Measurements from ENCODE around the gene SLC35E3. TPM values are rescaled to one million over a fixed set of nuclear protein-coding genes. Genes with fewer than 3 reads are reported as not detected.

The SLC35E3 gene
- total and polyA plus RNA-seq, 4 donors, result 1.1 to 14.3 (median 7.7) TPM

DNA sequence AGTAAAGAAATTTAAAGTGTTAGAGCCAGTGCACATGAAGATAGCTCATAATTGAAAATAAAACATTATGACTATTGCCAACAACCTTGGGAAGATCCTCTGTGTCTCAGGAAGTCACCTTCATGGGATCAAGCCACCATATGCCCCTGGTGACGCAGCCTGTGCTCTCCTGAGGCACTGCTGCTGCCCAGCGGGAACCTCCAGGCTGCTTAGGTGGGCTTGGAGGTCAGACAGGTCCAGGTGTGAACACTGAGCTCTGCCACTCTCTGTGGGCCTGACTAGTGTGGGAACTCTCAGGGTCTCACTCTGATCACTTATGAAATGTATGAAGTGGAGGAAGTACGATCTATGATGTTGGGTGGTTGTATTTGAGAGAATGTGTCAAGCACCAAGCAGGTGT is 16.7 kb downstream of the SLC35E3 start:
- H3K27ac ChIP-seq (ENCODE audit: low read depth in 1 of 2, low read length in 2 of 2), result no peak overlapping the region
- DNase-seq, result no peak
- WGBS, 2 donors, result 96 to 97% methylated on average over 3 of the region's 3 CpGs
- H3K4me3 ChIP-seq (ENCODE audit: low read length in 2 of 2), result no peak overlapping the region
- ATAC-seq (ENCODE audit: low FRiP score), result no peak
- H3K9me3 ChIP-seq (ENCODE audit: control insufficient read depth, low read length), result no peaks in the 10 kb centered on the region
- no peaks in the 10 kb centered on the region for H3K27me3 ChIP-seq (ENCODE audit: control insufficient read depth in 1 of 2, insufficient read depth in 2 of 2, low read length in 1 of 2)
- intact Hi-C loops (cut with DNase I), result no loop called here
- H3K4me1 ChIP-seq (ENCODE audit: control insufficient read depth in 1 of 2, insufficient read depth in 2 of 2, low read length in 2 of 2), result no peaks in the 10 kb centered on the region
- peaks cover 0 to 6% of the 10 kb centered on the region in 2 donors for H3K36me3 ChIP-seq (ENCODE audit: control insufficient read depth in 1 of 2, insufficient read depth in 2 of 2, low read length in 1 of 2)

- no peak for DNase-seq
- Histone ChIP-seq H3K27me3 (ENCODE audit: control insufficient read depth in 1 of 2, insufficient read depth in 2 of 2, low read length in 1 of 2) (no peaks in the 10 kb centered on the region), H3K4me1 (ENCODE audit: control insufficient read depth in 1 of 2, insufficient read depth in 2 of 2, low read length in 2 of 2) (no peaks in the 10 kb centered on the region), H3K27ac (ENCODE audit: low read depth in 1 of 2, low read length in 2 of 2) (no peak overlapping the region), H3K4me3 (ENCODE audit: low read length in 2 of 2) (no peak overlapping the region), H3K36me3 (ENCODE audit: control insufficient read depth in 1 of 2, insufficient read depth in 2 of 2, low read length in 1 of 2) (peaks cover 0 to 6% of the 10 kb centered on the region in 2 donors), H3K9me3 (ENCODE audit: control insufficient read depth, low read length) (no peaks in the 10 kb centered on the region)
- no peak for ATAC-seq (ENCODE audit: low FRiP score)
- 97 to 99% methylated on average over 1 of the region's 1 CpG for WGBS, 2 donors
- intact Hi-C loops (cut with DNase I), result no loop called here
Measured at GRCh38 chr12:68765696-68766095, 19.7 kb downstream of the SLC35E3 start.

DNA sequence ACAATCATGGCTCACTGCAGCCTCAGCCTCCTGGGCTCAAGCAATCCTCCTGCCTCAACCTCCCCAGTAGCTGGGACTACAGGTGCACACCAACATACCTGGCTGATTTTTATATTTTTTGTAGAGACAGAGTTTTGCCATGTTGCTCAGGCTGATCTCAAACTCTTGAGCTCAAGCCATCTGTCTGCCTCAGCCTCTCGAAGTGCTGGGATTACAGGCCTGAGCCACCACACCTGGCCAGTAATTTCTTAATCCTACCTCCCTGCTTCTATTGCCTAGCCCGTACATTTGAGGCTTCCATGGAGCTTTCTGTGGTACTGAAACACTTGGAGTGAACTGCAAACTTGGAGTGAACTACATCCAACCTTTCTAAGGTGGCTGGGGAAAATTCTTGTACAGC is 20.7 kb downstream of the SLC35E3 start:
- 79 to 90% methylated on average over 2 of the region's 2 CpGs for WGBS, 2 donors
- H3K4me1 ChIP-seq (ENCODE audit: control insufficient read depth in 1 of 2, insufficient read depth in 2 of 2, low read length in 2 of 2), result no peaks in the 10 kb centered on the region
- H3K9me3 ChIP-seq (ENCODE audit: control insufficient read depth, low read length), result no peaks in the 10 kb centered on the region
- ATAC-seq (ENCODE audit: low FRiP score), result no peak
- H3K27me3 ChIP-seq (ENCODE audit: control insufficient read depth in 1 of 2, insufficient read depth in 2 of 2, low read length in 1 of 2), result no peaks in the 10 kb centered on the region
- no peak for DNase-seq
- peaks cover 0 to 2% of the 10 kb centered on the region in 2 donors for H3K36me3 ChIP-seq (ENCODE audit: control insufficient read depth in 1 of 2, insufficient read depth in 2 of 2, low read length in 1 of 2)
- intact Hi-C loops (cut with DNase I), result no loop called here
- no peak overlapping the region for H3K27ac ChIP-seq (ENCODE audit: low read depth in 1 of 2, low read length in 2 of 2)
- no peak overlapping the region for H3K4me3 ChIP-seq (ENCODE audit: low read length in 2 of 2)

DNA sequence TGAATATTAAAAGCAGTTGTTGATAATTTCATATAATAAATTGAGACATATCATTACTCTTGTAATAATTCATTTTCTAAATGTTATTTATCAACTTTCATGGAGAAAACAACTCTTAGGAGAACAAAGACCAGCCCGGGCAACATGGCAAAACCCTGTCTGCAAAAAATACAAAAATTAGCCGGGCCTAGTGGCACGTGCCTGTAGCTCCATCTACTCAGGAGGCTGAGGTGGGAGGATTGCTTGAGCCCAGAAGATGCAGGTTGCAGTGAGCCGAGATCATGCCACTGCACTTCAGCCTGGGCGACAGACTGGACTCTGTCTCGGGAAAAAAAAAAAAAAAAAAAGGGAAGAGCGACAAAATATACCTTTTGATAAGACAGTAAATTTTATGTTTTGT is 21.2 kb downstream of the SLC35E3 start:
- 93 to 94% methylated on average over 7 of the region's 7 CpGs for WGBS, 2 donors
- Histone ChIP-seq H3K36me3 (ENCODE audit: control insufficient read depth in 1 of 2, insufficient read depth in 2 of 2, low read length in 1 of 2) (peaks cover 0 to 2% of the 10 kb centered on the region in 2 donors), H3K27ac (ENCODE audit: low read depth in 1 of 2, low read length in 2 of 2) (no peak overlapping the region)

DNA sequence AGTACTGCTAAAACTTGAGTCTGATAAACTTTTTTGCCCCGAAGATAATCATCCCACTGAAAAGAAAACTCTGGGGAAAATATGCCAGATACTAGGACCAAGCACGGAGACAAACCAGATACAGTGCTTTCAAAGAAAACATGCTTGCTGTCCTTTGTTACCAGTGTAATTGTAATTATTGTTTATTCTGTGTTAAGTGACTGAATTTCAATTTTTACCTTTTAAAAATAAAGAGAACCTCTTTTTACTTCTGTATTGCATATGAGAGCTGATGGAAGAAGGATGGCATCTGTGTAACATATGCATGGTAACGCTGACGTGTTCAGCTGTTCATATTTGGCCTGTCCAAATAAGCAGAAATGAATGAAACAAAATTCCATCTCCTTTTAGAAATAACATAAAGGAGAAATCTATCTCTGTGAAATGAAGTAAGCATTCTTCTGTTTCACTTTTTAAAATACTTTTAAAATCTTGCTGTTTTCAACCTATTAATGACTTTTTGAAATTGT is 22.5 kb downstream of the SLC35E3 start:
- no peak overlapping the region for H3K27ac ChIP-seq (ENCODE audit: low read depth in 1 of 2, low read length in 2 of 2)
- WGBS, 2 donors, result 64 to 77% methylated on average over 4 of the region's 4 CpGs
- DNase-seq, result no peak
- no peak for ATAC-seq (ENCODE audit: low FRiP score)
- no peak overlapping the region for H3K4me3 ChIP-seq (ENCODE audit: low read length in 2 of 2)
- H3K27me3 ChIP-seq (ENCODE audit: control insufficient read depth in 1 of 2, insufficient read depth in 2 of 2, low read length in 1 of 2), result no peaks in the 10 kb centered on the region
- no peaks in the 10 kb centered on the region for H3K9me3 ChIP-seq (ENCODE audit: control insufficient read depth, low read length)
- intact Hi-C loops (cut with DNase I), result no loop called here
- peaks cover 0 to 2% of the 10 kb centered on the region in 2 donors for H3K36me3 ChIP-seq (ENCODE audit: control insufficient read depth in 1 of 2, insufficient read depth in 2 of 2, low read length in 1 of 2)
- H3K4me1 ChIP-seq (ENCODE audit: control insufficient read depth in 1 of 2, insufficient read depth in 2 of 2, low read length in 2 of 2), result no peaks in the 10 kb centered on the region

More for the DNA sequence above, 21.2 kb downstream of the SLC35E3 start:
- DNase-seq (no peak), ATAC-seq (ENCODE audit: low FRiP score) (no peak)
- Histone ChIP-seq H3K9me3 (ENCODE audit: control insufficient read depth, low read length) (no peaks in the 10 kb centered on the region), H3K4me1 (ENCODE audit: control insufficient read depth in 1 of 2, insufficient read depth in 2 of 2, low read length in 2 of 2) (no peaks in the 10 kb centered on the region), H3K4me3 (ENCODE audit: low read length in 2 of 2) (no peak overlapping the region), H3K27me3 (ENCODE audit: control insufficient read depth in 1 of 2, insufficient read depth in 2 of 2, low read length in 1 of 2) (no peaks in the 10 kb centered on the region)
- intact Hi-C loops (cut with DNase I), result no loop called here

DNA sequence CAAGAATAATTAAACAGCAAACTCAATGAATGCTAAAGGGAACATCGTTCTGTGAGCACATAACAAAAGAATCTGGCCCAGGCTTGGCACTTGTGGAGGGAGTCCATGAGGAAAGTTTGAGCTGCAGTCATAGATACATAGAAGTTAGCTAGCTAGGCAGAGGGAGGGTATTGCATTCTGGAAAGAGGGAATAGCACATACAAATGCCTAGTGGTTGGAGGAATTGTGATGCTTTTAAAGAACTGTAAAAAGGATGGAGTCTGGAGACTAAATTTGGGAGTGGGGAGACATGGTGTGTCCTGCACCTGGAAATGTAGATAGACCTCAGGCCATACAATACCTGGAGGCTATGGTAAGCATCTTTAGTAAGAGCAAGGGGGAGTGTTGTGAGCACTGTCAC is 24.0 kb downstream of the SLC35E3 start:
- H3K4me1 ChIP-seq (ENCODE audit: control insufficient read depth in 1 of 2, insufficient read depth in 2 of 2, low read length in 2 of 2), result no peaks in the 10 kb centered on the region
- H3K36me3 ChIP-seq (ENCODE audit: control insufficient read depth in 1 of 2, insufficient read depth in 2 of 2, low read length in 1 of 2), result no peaks in the 10 kb centered on the region
- no peak for DNase-seq
- H3K27ac ChIP-seq (ENCODE audit: low read depth in 1 of 2, low read length in 2 of 2), result no peak overlapping the region
- no peak for ATAC-seq (ENCODE audit: low FRiP score)
- H3K9me3 ChIP-seq (ENCODE audit: control insufficient read depth, low read length), result no peaks in the 10 kb centered on the region
- WGBS, 2 donors, result 92 to 97% methylated on average over 1 of the region's 1 CpG
- no peaks in the 10 kb centered on the region for H3K27me3 ChIP-seq (ENCODE audit: control insufficient read depth in 1 of 2, insufficient read depth in 2 of 2, low read length in 1 of 2)
- intact Hi-C loops (cut with DNase I), result no loop called here
- no peak overlapping the region for H3K4me3 ChIP-seq (ENCODE audit: low read length in 2 of 2)

DNA sequence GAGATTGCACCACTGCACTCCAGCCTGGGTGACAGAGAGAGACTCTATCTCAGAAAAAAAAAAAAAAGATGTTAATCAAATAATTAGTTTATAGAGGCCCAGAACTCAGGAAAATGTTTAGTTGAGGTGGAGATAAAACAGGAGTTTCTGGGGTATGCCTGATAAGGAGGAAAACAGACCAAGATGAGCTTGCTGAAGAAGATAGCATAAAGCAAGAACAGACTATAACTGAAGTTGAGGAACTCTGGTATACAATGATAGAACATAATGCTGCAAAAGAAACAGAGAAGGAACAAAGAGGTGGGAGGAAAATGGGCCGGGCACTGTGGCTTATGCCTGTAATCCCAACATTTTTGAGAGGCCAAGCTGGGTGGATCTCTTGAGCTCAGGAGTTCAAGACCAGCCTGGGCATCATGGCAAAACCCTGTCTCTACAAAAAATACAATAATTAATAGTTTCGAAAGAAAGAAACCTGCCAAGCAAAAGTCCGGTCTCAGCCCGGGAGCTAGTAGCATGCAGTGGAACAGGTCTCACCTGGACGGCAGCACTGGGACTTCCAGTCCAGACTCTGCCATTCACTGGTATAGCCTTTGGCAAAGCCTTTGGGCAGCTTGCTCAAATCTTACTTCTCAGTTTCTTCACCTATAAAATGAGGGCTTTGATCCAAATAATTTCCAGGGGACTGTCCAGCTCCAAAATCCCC is 25.4 kb downstream of the SLC35E3 start:
- Histone ChIP-seq H3K9me3 (ENCODE audit: control insufficient read depth, low read length) (no peaks in the 10 kb centered on the region), H3K36me3 (ENCODE audit: control insufficient read depth in 1 of 2, insufficient read depth in 2 of 2, low read length in 1 of 2) (no peaks in the 10 kb centered on the region), H3K27me3 (ENCODE audit: control insufficient read depth in 1 of 2, insufficient read depth in 2 of 2, low read length in 1 of 2) (no peaks in the 10 kb centered on the region), H3K4me3 (ENCODE audit: low read length in 2 of 2) (no peak overlapping the region), H3K27ac (ENCODE audit: low read depth in 1 of 2, low read length in 2 of 2) (no peak overlapping the region), H3K4me1 (ENCODE audit: control insufficient read depth in 1 of 2, insufficient read depth in 2 of 2, low read length in 2 of 2) (no peaks in the 10 kb centered on the region)
- 92 to 93% methylated on average over 5 of the region's 5 CpGs for WGBS, 2 donors
- no peak for ATAC-seq (ENCODE audit: low FRiP score)
- intact Hi-C loops (cut with DNase I), result no loop called here
- DNase-seq, result no peak

DNA sequence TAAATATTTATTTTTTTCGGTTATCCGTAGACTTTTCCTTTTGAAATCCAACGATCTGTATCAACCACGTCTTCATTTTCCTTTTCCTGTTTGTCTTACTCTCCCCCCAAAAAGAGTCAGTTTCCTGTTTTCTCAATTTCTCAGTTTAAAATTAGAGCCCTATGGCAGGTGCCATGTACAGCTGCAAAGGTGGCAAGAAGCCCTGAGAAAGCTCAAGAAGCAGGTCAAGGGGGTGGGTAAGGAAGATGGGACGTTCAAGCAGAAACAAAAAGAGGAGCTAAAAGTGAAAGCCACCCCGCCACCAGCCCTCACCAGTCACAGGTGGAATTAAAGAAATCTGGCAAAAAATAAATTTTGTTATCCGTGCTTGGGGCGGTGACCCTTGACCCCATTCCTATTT is 26.7 kb downstream of the SLC35E3 start:
- Histone ChIP-seq H3K4me3 (ENCODE audit: low read length in 2 of 2) (no peak overlapping the region), H3K36me3 (ENCODE audit: control insufficient read depth in 1 of 2, insufficient read depth in 2 of 2, low read length in 1 of 2) (peaks cover 0 to 2% of the 10 kb centered on the region in 2 donors), H3K27ac (ENCODE audit: low read depth in 1 of 2, low read length in 2 of 2) (no peak overlapping the region), H3K4me1 (ENCODE audit: control insufficient read depth in 1 of 2, insufficient read depth in 2 of 2, low read length in 2 of 2) (no peaks in the 10 kb centered on the region), H3K9me3 (ENCODE audit: control insufficient read depth, low read length) (no peaks in the 10 kb centered on the region), H3K27me3 (ENCODE audit: control insufficient read depth in 1 of 2, insufficient read depth in 2 of 2, low read length in 1 of 2) (no peaks in the 10 kb centered on the region)
- intact Hi-C loops (cut with DNase I), result no loop called here
- no peak for ATAC-seq (ENCODE audit: low FRiP score)
- DNase-seq, result no peak
- 78 to 79% methylated on average over 8 of the region's 8 CpGs for WGBS, 2 donors

DNA sequence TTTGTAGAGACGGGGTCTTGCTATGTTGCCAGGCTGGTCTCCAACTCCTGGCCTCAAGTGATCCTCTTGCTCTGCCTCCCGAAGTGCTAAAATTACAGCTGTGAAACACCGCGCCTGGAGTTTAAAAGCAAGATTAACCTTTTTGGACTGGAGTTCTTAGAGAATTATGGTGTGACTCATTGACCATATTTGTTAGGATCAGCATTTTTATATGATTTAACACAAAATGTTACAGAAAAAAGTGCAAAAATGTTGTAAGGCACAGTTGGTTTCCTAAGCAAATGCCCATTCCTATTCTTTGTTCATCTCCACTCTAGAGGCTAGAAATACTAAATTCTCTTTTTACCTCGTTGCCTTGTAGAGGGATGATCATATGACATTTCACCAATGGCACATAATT is 27.6 kb downstream of the SLC35E3 start:
- WGBS, 2 donors, result 84 to 89% methylated on average over 5 of the region's 5 CpGs
- H3K27ac ChIP-seq (ENCODE audit: low read depth in 1 of 2, low read length in 2 of 2), result no peak overlapping the region
- peaks cover 0 to 2% of the 10 kb centered on the region in 2 donors for H3K36me3 ChIP-seq (ENCODE audit: control insufficient read depth in 1 of 2, insufficient read depth in 2 of 2, low read length in 1 of 2)
- intact Hi-C loops (cut with DNase I), result no loop called here
- no peak for ATAC-seq (ENCODE audit: low FRiP score)
- H3K4me3 ChIP-seq (ENCODE audit: low read length in 2 of 2), result no peak overlapping the region
- no peaks in the 10 kb centered on the region for H3K9me3 ChIP-seq (ENCODE audit: control insufficient read depth, low read length)
- H3K27me3 ChIP-seq (ENCODE audit: control insufficient read depth in 1 of 2, insufficient read depth in 2 of 2, low read length in 1 of 2), result no peaks in the 10 kb centered on the region
- no peak for DNase-seq
- H3K4me1 ChIP-seq (ENCODE audit: control insufficient read depth in 1 of 2, insufficient read depth in 2 of 2, low read length in 2 of 2), result no peaks in the 10 kb centered on the region
